Mesothelial cell of epicardium (in vitro differentiated cells): ENCODE measurements around the gene MBNL1. TPM values are rescaled to one million over a fixed set of nuclear protein-coding genes. Genes with fewer than 3 reads are reported as not detected.

ENCODE experiments used
- DNase-seq, 2 experiments: peaks; one replicate each; pipeline ENCODE4 v3.0.0; 2021; ENCODE audit warnings: low spot score in 2 of 2; ENCODE audit not compliant: unreplicated experiment in 2 of 2
- H3K27ac Mint-ChIP-seq: 2 replicates; pipeline ENCODE4 v1.8.0; 2021; ENCODE audit warnings: mixed read lengths
- H3K27me3 Mint-ChIP-seq: 2 replicates; pipeline ENCODE4 v1.8.0; 2021; ENCODE audit warnings: low read depth, mixed read lengths
- H3K36me3 Mint-ChIP-seq: 2 replicates; pipeline ENCODE4 v1.8.0; 2021; ENCODE audit warnings: mixed read lengths
- H3K4me1 Mint-ChIP-seq: 2 replicates; pipeline ENCODE4 v1.8.0; 2021; ENCODE audit warnings: mixed read lengths
- H3K4me3 Mint-ChIP-seq: 2 replicates; pipeline ENCODE4 v1.8.0; 2021; ENCODE audit warnings: mild to moderate bottlenecking, moderate library complexity, mixed read lengths
- H3K9me3 Mint-ChIP-seq: 2 replicates; pipeline ENCODE4 v1.8.0; 2021; ENCODE audit warnings: mixed read lengths
- total RNA-seq: library from RNA; stranded (reverse); gene quantifications from 3 replicates; pipeline ENCODE4 v1.2.1, GENCODE V29; 2021
- TF ChIP-seq, protein P1 (sequence below): fragments of 200-600 bp; sonication (generic); IDR thresholded peaks from one replicate; pipeline ENCODE4 v1.5.0; 2021; ENCODE audit warnings: antibody characterized with exemption; ENCODE audit not compliant: unreplicated experiment

The MBNL1 gene
- total RNA-seq, 1 donor from 2014 or later: 74.8 TPM

DNA sequence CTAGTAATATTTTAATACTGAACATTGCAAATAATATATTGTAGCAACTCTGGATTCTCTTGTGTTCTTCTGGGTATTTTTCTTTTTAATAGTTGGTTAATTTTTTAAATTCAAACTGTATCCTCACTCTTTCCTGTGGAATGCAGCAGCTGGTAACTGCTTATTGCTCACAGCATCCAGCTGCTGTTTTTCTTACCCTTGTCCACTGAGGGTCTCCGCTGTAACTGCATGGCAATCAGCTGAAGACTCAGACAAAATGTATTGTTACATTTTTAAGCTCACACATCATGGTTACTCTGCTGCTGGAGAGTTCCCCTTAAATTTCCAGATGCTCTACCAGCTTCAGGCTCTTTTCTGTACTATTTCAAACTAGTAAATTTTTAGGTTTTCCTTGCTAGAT, 227.6 kb downstream of the MBNL1 start:
- Mint-ChIP-seq H3K9me3 (peaks cover 11% of the 10 kb centered on the region), H3K4me1 (peaks cover 13% of the 10 kb centered on the region), H3K27ac (no peak overlapping the region), H3K27me3 (no peaks in the 10 kb centered on the region), H3K4me3 (no peak overlapping the region), H3K36me3 (no peaks in the 10 kb centered on the region)
- TF ChIP-seq, protein P1, sequence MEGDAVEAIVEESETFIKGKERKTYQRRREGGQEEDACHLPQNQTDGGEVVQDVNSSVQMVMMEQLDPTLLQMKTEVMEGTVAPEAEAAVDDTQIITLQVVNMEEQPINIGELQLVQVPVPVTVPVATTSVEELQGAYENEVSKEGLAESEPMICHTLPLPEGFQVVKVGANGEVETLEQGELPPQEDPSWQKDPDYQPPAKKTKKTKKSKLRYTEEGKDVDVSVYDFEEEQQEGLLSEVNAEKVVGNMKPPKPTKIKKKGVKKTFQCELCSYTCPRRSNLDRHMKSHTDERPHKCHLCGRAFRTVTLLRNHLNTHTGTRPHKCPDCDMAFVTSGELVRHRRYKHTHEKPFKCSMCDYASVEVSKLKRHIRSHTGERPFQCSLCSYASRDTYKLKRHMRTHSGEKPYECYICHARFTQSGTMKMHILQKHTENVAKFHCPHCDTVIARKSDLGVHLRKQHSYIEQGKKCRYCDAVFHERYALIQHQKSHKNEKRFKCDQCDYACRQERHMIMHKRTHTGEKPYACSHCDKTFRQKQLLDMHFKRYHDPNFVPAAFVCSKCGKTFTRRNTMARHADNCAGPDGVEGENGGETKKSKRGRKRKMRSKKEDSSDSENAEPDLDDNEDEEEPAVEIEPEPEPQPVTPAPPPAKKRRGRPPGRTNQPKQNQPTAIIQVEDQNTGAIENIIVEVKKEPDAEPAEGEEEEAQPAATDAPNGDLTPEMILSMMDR: no peak
- DNase-seq: no peak

DNA sequence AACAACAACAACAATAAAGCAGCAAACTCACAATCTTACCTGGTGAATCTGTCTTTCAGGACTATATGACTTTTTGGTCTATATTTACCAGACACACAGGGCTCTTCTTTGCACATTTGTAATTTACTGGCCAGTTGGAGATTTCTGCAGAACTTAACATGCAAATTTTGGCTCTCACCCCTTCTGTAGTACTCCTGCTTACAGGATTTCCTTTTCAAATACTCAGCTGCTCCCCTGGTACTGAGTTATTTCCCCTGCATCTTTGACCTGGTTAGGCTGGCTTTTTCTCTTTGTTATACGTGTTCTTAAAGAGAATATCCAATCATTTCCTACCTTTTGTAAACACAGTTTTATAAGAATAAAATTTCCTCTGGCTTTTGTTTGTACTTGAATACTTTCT, 228.0 kb downstream of the MBNL1 start:
- no peak for DNase-seq

DNA sequence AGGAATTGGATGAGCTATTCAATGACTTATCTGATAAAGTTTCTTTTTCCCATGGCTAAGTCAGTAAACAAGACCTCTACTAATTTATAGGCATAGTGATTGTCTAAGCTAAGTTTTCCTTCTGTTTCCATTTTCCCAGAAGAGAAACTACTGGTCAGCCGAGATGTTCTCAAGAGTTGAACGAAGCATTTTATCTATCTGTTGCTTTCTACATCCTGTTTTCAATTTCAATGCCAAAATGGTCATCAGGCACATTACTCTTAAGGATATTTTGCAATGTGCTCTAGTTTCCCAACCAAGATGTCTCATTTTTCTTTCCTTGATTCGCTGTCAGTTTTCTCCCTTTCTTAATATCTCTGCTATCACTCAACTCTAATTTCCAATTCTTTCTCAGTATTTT, 228.7 kb downstream of the MBNL1 start:
- Mint-ChIP-seq H3K27ac (no peak overlapping the region), H3K4me3 (no peak overlapping the region), H3K4me1 (peaks cover 13% of the 10 kb centered on the region), H3K27me3 (no peaks in the 10 kb centered on the region), H3K9me3 (peaks cover 19% of the 10 kb centered on the region), H3K36me3 (peaks cover 4% of the 10 kb centered on the region)
- TF ChIP-seq, protein P1: no peak
- DNase-seq: no peak

More for the DNA sequence above, 228.0 kb downstream of the MBNL1 start:
- Mint-ChIP-seq H3K27ac (peak overlapping the region; percentile 20), H3K27me3 (no peaks in the 10 kb centered on the region), H3K9me3 (peaks cover 11% of the 10 kb centered on the region), H3K4me3 (no peak overlapping the region), H3K4me1 (peaks cover 13% of the 10 kb centered on the region), H3K36me3 (no peaks in the 10 kb centered on the region)
- TF ChIP-seq, protein P1: no peak

DNA sequence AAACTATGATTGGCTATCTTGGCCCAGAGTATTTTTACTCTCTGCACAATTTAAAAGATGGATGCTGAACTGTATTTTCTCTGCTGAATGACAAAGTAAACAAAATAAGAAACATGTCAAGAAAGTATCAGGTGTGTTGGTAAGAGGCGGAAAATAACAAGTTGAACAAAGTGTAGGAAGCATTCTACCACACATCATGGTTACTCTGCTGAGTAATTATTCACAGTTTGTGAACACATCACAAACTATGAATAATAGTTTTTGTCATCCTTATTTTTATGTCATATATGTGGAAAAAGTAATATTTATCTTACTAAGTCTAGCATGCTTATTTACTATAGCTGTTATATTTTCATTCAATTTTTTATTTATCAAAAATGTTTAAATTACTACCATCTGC, 229.2 kb downstream of the MBNL1 start:
- DNase-seq: no peak
- Mint-ChIP-seq H3K9me3 (peaks cover 23% of the 10 kb centered on the region), H3K27me3 (no peaks in the 10 kb centered on the region), H3K4me3 (no peak overlapping the region), H3K4me1 (peaks cover 13% of the 10 kb centered on the region), H3K27ac (no peak overlapping the region), H3K36me3 (peaks cover 4% of the 10 kb centered on the region)
- TF ChIP-seq, protein P1: no peak

DNA sequence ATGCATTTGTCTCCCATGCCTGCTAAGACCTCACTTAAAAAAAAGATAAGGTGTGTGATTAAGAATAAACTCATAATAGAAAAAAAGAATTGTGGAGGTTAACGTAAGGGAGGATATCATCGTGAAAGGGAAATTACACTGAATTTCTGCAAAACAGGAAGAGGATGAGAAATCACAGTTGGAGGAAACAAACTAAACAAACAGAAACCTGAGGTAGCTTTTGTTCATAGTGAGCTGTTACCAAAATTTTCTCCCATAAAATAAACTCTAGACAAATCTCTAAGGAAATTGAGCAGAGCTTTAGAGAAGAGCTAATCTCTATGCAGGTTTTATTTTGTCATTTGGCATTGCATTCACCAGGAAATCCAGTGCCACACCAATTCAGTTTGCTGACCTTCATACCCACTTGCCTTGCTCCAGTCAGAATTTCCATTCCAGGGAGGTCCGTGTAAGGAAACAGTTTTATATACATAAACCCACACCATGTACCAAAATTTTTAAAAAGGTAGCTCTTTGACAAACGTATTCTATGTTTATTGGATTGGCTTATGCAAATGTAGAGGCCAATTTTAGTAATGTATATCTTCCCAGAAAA, 231.2 kb downstream of the MBNL1 start:
- H3K4me3 Mint-ChIP-seq: no peak overlapping the region
- peaks cover 36% of the 10 kb centered on the region for H3K9me3 Mint-ChIP-seq
- peaks cover 13% of the 10 kb centered on the region for H3K4me1 Mint-ChIP-seq
- DNase-seq: no peak
- H3K27me3 Mint-ChIP-seq: no peaks in the 10 kb centered on the region
- TF ChIP-seq, protein P1: no peak
- peaks cover 5% of the 10 kb centered on the region for H3K36me3 Mint-ChIP-seq
- H3K27ac Mint-ChIP-seq: no peak overlapping the region

DNA sequence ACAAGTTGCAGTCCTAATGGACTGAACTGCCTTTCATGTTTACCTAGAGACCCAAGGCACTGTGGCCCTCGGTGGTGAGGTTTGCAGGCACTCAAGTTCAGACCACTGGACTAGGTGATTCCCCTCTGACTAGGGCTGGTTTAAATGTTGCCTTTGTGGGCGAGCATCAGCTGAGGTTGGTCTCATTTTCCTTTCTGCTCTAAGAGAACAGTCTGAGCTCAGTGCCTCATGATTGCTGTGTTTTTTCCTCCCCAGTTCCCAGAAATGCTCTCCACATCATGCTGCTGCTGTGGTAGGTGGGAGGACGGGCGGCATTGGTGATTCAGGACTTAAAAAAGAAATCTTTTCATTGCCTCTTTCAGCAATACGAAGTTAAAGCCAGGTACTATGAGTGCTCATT, 237.2 kb downstream of the MBNL1 start:
- no peak overlapping the region for H3K4me3 Mint-ChIP-seq
- TF ChIP-seq, protein P1: no peak
- no peaks in the 10 kb centered on the region for H3K27me3 Mint-ChIP-seq
- no peaks in the 10 kb centered on the region for H3K4me1 Mint-ChIP-seq
- DNase-seq: no peak
- peaks cover 28% of the 10 kb centered on the region for H3K9me3 Mint-ChIP-seq
- H3K27ac Mint-ChIP-seq: no peak overlapping the region
- H3K36me3 Mint-ChIP-seq: peaks cover 5% of the 10 kb centered on the region
